ENCODE data around the gene RPS15. TPM values are rescaled to one million over a fixed set of nuclear protein-coding genes. Genes with fewer than 3 reads are reported as not detected.
A peak's percentile ranks its signal among the peaks of the same experiment; 100 is the strongest.

Gene RPS15
- total and polyA plus RNA-seq, 3 experiments from 2014 or later, result 1,485 to 2,756 (median 1,540) TPM

GRCh38 chr19:1481893-1482360 is 43.7 kb downstream of the RPS15 start:
- Histone ChIP-seq H3K27ac (ENCODE audit: low read depth, low read length) (no peak overlapping the region), H3K4me3 (ENCODE audit: low read length) (no peak overlapping the region), H3K4me1 (ENCODE audit: insufficient read depth, low read length) (peaks cover 9% of the 10 kb centered on the region), H3K36me3 (ENCODE audit: insufficient read depth, low read length) (no peaks in the 10 kb centered on the region), H3K9me3 (ENCODE audit: low read length) (no peaks in the 10 kb centered on the region), H3K27me3 (ENCODE audit: insufficient read depth, low read length, poor library complexity, severe bottlenecking) (no peaks in the 10 kb centered on the region)
- H3K4me3 Mint-ChIP-seq, result no peak overlapping the region
- H3K36me3 Mint-ChIP-seq, result peaks cover 0 to 9% (median 0%) of the 10 kb centered on the region in 3 donors
- H3K9me3 Mint-ChIP-seq, result no peaks in the 10 kb centered on the region
- H3K4me1 Mint-ChIP-seq, result peaks cover 12 to 20% (median 12%) of the 10 kb centered on the region in 3 donors
- H3K27me3 Mint-ChIP-seq, result peaks cover 0 to 1% of the 10 kb centered on the region in 2 donors
- ChIA-PET POLR2A (interaction anchor here (0.6 kb wide), 1 partner anchor 168 kb away, joined by 3 read pairs; no protein-coding TSS in a partner anchor), CTCF (no interaction called here)
- H3K27ac Mint-ChIP-seq, result no peak overlapping the region
- no peak for DNase-seq

GRCh38 chr19:1482361-1483130 is 44.4 kb downstream of the RPS15 start:
- H3K36me3 ChIP-seq (ENCODE audit: insufficient read depth, low read length), result no peaks in the 10 kb centered on the region
- no peaks in the 10 kb centered on the region for H3K27me3 ChIP-seq (ENCODE audit: insufficient read depth, low read length, poor library complexity, severe bottlenecking)
- peaks cover 9% of the 10 kb centered on the region for H3K4me1 ChIP-seq (ENCODE audit: insufficient read depth, low read length)
- Mint-ChIP-seq H3K27me3 (peaks cover 0 to 1% of the 10 kb centered on the region in 2 donors), H3K36me3 (peaks cover 0 to 4% (median 0%) of the 10 kb centered on the region in 3 donors), H3K4me1 (peaks cover 7 to 14% (median 8%) of the 10 kb centered on the region in 3 donors), H3K9me3 (no peaks in the 10 kb centered on the region), H3K4me3 (peak overlapping the region in 1 of 7 donors; percentile 16), H3K27ac (no peak overlapping the region)
- CTCF ChIA-PET, result no interaction called here
- H3K27ac ChIP-seq (ENCODE audit: low read depth, low read length), result no peak overlapping the region
- H3K4me3 ChIP-seq (ENCODE audit: low read length), result no peak overlapping the region
- POLR2A ChIA-PET, result no interaction called here
- DNase-seq, result no peak
- no peaks in the 10 kb centered on the region for H3K9me3 ChIP-seq (ENCODE audit: low read length)

GRCh38 chr19:1483131-1483978 is 45.2 kb downstream of the RPS15 start:
- Mint-ChIP-seq H3K4me3 (no peak overlapping the region), H3K9me3 (no peaks in the 10 kb centered on the region), H3K4me1 (peaks cover 4 to 9% (median 6%) of the 10 kb centered on the region in 3 donors), H3K27ac (no peak overlapping the region), H3K27me3 (peaks cover 0 to 1% of the 10 kb centered on the region in 2 donors), H3K36me3 (peaks cover 0 to 4% (median 0%) of the 10 kb centered on the region in 3 donors)
- H3K27ac ChIP-seq (ENCODE audit: low read depth, low read length), result no peak overlapping the region
- POLR2A ChIA-PET, result no interaction called here
- H3K4me1 ChIP-seq (ENCODE audit: insufficient read depth, low read length), result peaks cover 3% of the 10 kb centered on the region
- H3K27me3 ChIP-seq (ENCODE audit: insufficient read depth, low read length, poor library complexity, severe bottlenecking), result no peaks in the 10 kb centered on the region
- H3K36me3 ChIP-seq (ENCODE audit: insufficient read depth, low read length), result no peaks in the 10 kb centered on the region
- CTCF ChIA-PET, result no interaction called here
- no peak overlapping the region for H3K4me3 ChIP-seq (ENCODE audit: low read length)
- DNase-seq, result no peak
- H3K9me3 ChIP-seq (ENCODE audit: low read length), result no peaks in the 10 kb centered on the region

GRCh38 chr19:1483979-1484428 is 45.8 kb downstream of the RPS15 start:
- Histone ChIP-seq H3K27me3 (ENCODE audit: insufficient read depth, low read length, poor library complexity, severe bottlenecking) (no peaks in the 10 kb centered on the region), H3K4me1 (ENCODE audit: insufficient read depth, low read length) (no peaks in the 10 kb centered on the region), H3K9me3 (ENCODE audit: low read length) (no peaks in the 10 kb centered on the region), H3K27ac (ENCODE audit: low read depth, low read length) (no peak overlapping the region), H3K4me3 (ENCODE audit: low read length) (no peak overlapping the region), H3K36me3 (ENCODE audit: insufficient read depth, low read length) (no peaks in the 10 kb centered on the region)
- H3K9me3 Mint-ChIP-seq, result no peaks in the 10 kb centered on the region
- no peak for DNase-seq
- H3K4me1 Mint-ChIP-seq, result peaks cover 3 to 7% (median 4%) of the 10 kb centered on the region in 3 donors
- H3K4me3 Mint-ChIP-seq, result no peak overlapping the region
- H3K36me3 Mint-ChIP-seq, result peaks cover 0 to 2% (median 0%) of the 10 kb centered on the region in 3 donors
- ChIA-PET CTCF (no interaction called here), POLR2A (no interaction called here)
- no peak overlapping the region for H3K27ac Mint-ChIP-seq
- H3K27me3 Mint-ChIP-seq, result peaks cover 0 to 1% of the 10 kb centered on the region in 2 donors

- Histone ChIP-seq H3K27me3 (ENCODE audit: insufficient read depth, low read length, poor library complexity, severe bottlenecking) (no peaks in the 10 kb centered on the region), H3K4me1 (ENCODE audit: insufficient read depth, low read length) (peaks cover 10% of the 10 kb centered on the region), H3K27ac (ENCODE audit: low read depth, low read length) (no peak overlapping the region), H3K9me3 (ENCODE audit: low read length) (no peaks in the 10 kb centered on the region), H3K36me3 (ENCODE audit: insufficient read depth, low read length) (no peaks in the 10 kb centered on the region), H3K4me3 (ENCODE audit: low read length) (no peak overlapping the region)
- no peak overlapping the region for H3K27ac Mint-ChIP-seq
- DNase-seq, result no peak
- peaks cover 7 to 17% (median 14%) of the 10 kb centered on the region in 3 donors for H3K4me1 Mint-ChIP-seq
- no peaks in the 10 kb centered on the region for H3K9me3 Mint-ChIP-seq
- ChIA-PET POLR2A (no interaction called here), CTCF (no interaction called here)
- H3K4me3 Mint-ChIP-seq, result peak overlapping the region in 1 of 7 donors; percentile 54
- H3K27me3 Mint-ChIP-seq, result peaks cover 0 to 3% of the 10 kb centered on the region in 2 donors
- peaks cover 0 to 3% (median 0%) of the 10 kb centered on the region in 3 donors for H3K36me3 Mint-ChIP-seq
Measured at GRCh38 chr19:1486720-1487575, 48.8 kb downstream of the RPS15 start.

GRCh38 chr19:1487576-1488281 is 49.5 kb downstream of the RPS15 start:
- peaks cover 0 to 4% of the 10 kb centered on the region in 2 donors for H3K27me3 Mint-ChIP-seq
- Histone ChIP-seq H3K36me3 (ENCODE audit: insufficient read depth, low read length) (no peaks in the 10 kb centered on the region), H3K9me3 (ENCODE audit: low read length) (no peaks in the 10 kb centered on the region), H3K27ac (ENCODE audit: low read depth, low read length) (no peak overlapping the region), H3K4me3 (ENCODE audit: low read length) (no peak overlapping the region), H3K27me3 (ENCODE audit: insufficient read depth, low read length, poor library complexity, severe bottlenecking) (no peaks in the 10 kb centered on the region), H3K4me1 (ENCODE audit: insufficient read depth, low read length) (peaks cover 10% of the 10 kb centered on the region)
- H3K9me3 Mint-ChIP-seq, result no peaks in the 10 kb centered on the region
- no peak overlapping the region for H3K4me3 Mint-ChIP-seq
- POLR2A ChIA-PET, result no interaction called here
- no peak overlapping the region for H3K27ac Mint-ChIP-seq
- H3K4me1 Mint-ChIP-seq, result peaks cover 7 to 18% (median 14%) of the 10 kb centered on the region in 3 donors
- peaks cover 0 to 3% (median 0%) of the 10 kb centered on the region in 3 donors for H3K36me3 Mint-ChIP-seq
- CTCF ChIA-PET, result no interaction called here
- no peak for DNase-seq

- Mint-ChIP-seq H3K4me1 (peaks cover 7 to 18% (median 14%) of the 10 kb centered on the region in 3 donors), H3K36me3 (peaks cover 0 to 3% (median 0%) of the 10 kb centered on the region in 3 donors), H3K9me3 (no peaks in the 10 kb centered on the region), H3K27me3 (peaks cover 0 to 4% of the 10 kb centered on the region in 2 donors), H3K27ac (peak overlapping the region in 1 of 8 donors; percentile 91), H3K4me3 (peak overlapping the region in 2 of 7 donors; percentile 10 to 66)
- H3K27me3 ChIP-seq (ENCODE audit: insufficient read depth, low read length, poor library complexity, severe bottlenecking), result no peaks in the 10 kb centered on the region
- POLR2A ChIA-PET, result no interaction called here
- H3K4me1 ChIP-seq (ENCODE audit: insufficient read depth, low read length), result peaks cover 10% of the 10 kb centered on the region
- H3K27ac ChIP-seq (ENCODE audit: low read depth, low read length), result no peak overlapping the region
- no peaks in the 10 kb centered on the region for H3K9me3 ChIP-seq (ENCODE audit: low read length)
- CTCF ChIA-PET, result no interaction called here
- no peaks in the 10 kb centered on the region for H3K36me3 ChIP-seq (ENCODE audit: insufficient read depth, low read length)
- no peak overlapping the region for H3K4me3 ChIP-seq (ENCODE audit: low read length)
- DNase-seq, result no peak
Measured at GRCh38 chr19:1488282-1488601, 50.0 kb downstream of the RPS15 start.
